ENCODE data around the gene KIF26B. TPM values are rescaled to one million over a fixed set of nuclear protein-coding genes. Genes with fewer than 3 reads are reported as not detected.

Gene KIF26B
- total and polyA plus RNA-seq, 10 of the 15 experiments (the other 5 are each of a cell fraction or from before 2014, with no cell fraction given) = 0.35 to 11.6 (median 2.2) TPM

DNA sequence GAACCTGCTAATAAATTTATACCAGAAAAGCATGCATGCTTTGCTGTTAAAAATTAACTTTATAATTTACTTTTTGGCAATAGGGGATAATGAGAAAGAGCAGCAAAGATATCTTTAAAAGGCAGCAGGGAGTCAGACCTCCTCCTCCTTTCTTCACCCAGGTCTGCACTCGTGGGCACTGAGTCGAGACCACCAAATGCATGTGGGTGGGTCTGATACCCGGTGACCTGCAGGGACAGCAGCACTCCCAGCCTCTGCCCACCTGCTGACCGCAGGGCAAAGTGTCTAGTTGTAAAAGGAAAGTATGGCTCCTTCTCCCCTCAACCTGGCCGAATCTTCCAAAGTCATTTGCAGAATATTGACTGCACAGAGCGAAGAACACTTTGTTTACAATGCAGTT, 43.7 kb upstream of the KIF26B start:
- Histone ChIP-seq H3K27ac (ENCODE audit: control insufficient read depth, insufficient read depth) (no peak overlapping the region), H3K4me3 (no peak overlapping the region), H3K36me3 (ENCODE audit: control insufficient read depth in 2 of 2, insufficient read depth in 2 of 2, low read length in 1 of 2) (no peaks in the 10 kb centered on the region), H3K4me2 (ENCODE audit: control insufficient read depth, insufficient read depth) (no peak overlapping the region), H3K79me2 (ENCODE audit: control insufficient read depth, insufficient read depth, low read length) (no peaks in the 10 kb centered on the region), H4K20me1 (ENCODE audit: control insufficient read depth, insufficient read depth) (no peaks in the 10 kb centered on the region), H3K4me1 (ENCODE audit: control insufficient read depth, insufficient read depth, low read length) (no peaks in the 10 kb centered on the region), H3K9me3 (replicated peaks; ENCODE audit: control insufficient read depth, insufficient read depth, low read length) (no peaks in the 10 kb centered on the region), H3K27me3 (replicated peaks in 1 of 2; ENCODE audit: control insufficient read depth in 2 of 2, insufficient read depth in 2 of 2, low read length in 1 of 2) (no peaks in the 10 kb centered on the region; a peak in 1 of 4 replicates), H2AFZ (ENCODE audit: control insufficient read depth, low read depth, low read length) (no peak overlapping the region), H3K9ac (ENCODE audit: control insufficient read depth, insufficient read depth, low read length) (no peak overlapping the region)
- intact Hi-C loops (cut with micrococcal nuclease; ENCODE audit: unreplicated experiment) (no loop called here), in situ Hi-C loops (cut with MboI) (no loop called here)
- ChIA-PET SMC1A (ENCODE audit: uncharacterized antibody, unreplicated experiment) (no interaction called here), RAD21 (ENCODE audit: unreplicated experiment) (no interaction called here), POLR2A (no interaction called here), CTCF (no interaction called here)
- 16% methylated on average over 6 of the region's 6 CpGs for WGBS (ENCODE audit: insufficient coverage, insufficient replicate concordance, low lambda C conversion rate, missing lambda C conversion rate)
- ATAC-seq (no peak), DNase-seq (ENCODE audit: low read depth, low spot score) (no peak), FAIRE-seq (no peak)
- TF ChIP-seq, protein P1, sequence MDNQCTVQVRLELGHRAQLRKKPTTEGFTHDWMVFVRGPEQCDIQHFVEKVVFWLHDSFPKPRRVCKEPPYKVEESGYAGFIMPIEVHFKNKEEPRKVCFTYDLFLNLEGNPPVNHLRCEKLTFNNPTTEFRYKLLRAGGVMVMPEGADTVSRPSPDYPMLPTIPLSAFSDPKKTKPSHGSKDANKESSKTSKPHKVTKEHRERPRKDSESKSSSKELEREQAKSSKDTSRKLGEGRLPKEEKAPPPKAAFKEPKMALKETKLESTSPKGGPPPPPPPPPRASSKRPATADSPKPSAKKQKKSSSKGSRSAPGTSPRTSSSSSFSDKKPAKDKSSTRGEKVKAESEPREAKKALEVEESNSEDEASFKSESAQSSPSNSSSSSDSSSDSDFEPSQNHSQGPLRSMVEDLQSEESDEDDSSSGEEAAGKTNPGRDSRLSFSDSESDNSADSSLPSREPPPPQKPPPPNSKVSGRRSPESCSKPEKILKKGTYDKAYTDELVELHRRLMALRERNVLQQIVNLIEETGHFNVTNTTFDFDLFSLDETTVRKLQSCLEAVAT (IDR thresholded peaks at IDR 0.05) = no peak
- no peak for TF ChIP-seq TCF12 (IDR thresholded peaks at IDR 0.05; ENCODE audit: low read depth, low read length)
- TF ChIP-seq ZSCAN29 (IDR thresholded peaks at IDR 0.05) = no peak
- TF ChIP-seq BCL11A (IDR thresholded peaks at IDR 0.05; ENCODE audit: low read depth, low read length) = no peak
- TF ChIP-seq, protein P2, sequence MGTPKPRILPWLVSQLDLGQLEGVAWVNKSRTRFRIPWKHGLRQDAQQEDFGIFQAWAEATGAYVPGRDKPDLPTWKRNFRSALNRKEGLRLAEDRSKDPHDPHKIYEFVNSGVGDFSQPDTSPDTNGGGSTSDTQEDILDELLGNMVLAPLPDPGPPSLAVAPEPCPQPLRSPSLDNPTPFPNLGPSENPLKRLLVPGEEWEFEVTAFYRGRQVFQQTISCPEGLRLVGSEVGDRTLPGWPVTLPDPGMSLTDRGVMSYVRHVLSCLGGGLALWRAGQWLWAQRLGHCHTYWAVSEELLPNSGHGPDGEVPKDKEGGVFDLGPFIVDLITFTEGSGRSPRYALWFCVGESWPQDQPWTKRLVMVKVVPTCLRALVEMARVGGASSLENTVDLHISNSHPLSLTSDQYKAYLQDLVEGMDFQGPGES (IDR thresholded peaks at IDR 0.05) = no peak
- no peak for TF ChIP-seq SMARCA5 (IDR thresholded peaks at IDR 0.05)
- no TSS peak for BruUV-seq (replicated peaks)

DNA sequence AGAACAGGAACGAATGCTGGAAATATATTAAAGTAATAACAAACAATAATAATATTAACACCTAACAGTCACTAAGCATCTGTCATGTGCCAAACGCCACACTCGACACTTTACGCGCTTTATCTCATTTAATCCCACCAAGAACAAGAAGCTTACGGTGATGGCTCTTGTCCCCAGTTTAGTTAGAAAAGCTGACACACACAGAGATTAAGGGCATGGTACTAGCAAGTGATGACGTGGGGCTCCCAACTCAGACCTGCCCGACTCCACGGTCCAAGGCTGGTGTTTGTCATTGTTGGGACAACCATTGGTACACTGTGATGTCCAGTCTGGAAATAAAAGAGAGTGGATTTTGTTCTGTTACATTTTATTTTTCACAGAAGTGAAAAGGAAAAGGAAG, 41.1 kb upstream of the KIF26B start:
- Histone ChIP-seq H3K4me3 (no peak overlapping the region), H3K79me2 (ENCODE audit: control insufficient read depth, insufficient read depth, low read length) (no peaks in the 10 kb centered on the region), H3K27me3 (replicated peaks in 1 of 2; ENCODE audit: control insufficient read depth in 2 of 2, insufficient read depth in 2 of 2, low read length in 1 of 2) (no peaks in the 10 kb centered on the region), H3K4me2 (ENCODE audit: control insufficient read depth, insufficient read depth) (no peak overlapping the region), H3K36me3 (ENCODE audit: control insufficient read depth in 2 of 2, insufficient read depth in 2 of 2, low read length in 1 of 2) (no peaks in the 10 kb centered on the region), H3K9me3 (replicated peaks; ENCODE audit: control insufficient read depth, insufficient read depth, low read length) (no peaks in the 10 kb centered on the region), H3K27ac (ENCODE audit: control insufficient read depth, insufficient read depth) (no peak overlapping the region), H3K4me1 (ENCODE audit: control insufficient read depth, insufficient read depth, low read length) (no peaks in the 10 kb centered on the region), H2AFZ (ENCODE audit: control insufficient read depth, low read depth, low read length) (no peak overlapping the region), H3K9ac (ENCODE audit: control insufficient read depth, insufficient read depth, low read length) (no peak overlapping the region), H4K20me1 (ENCODE audit: control insufficient read depth, insufficient read depth) (no peaks in the 10 kb centered on the region)
- ChIA-PET CTCF (no interaction called here), RAD21 (ENCODE audit: unreplicated experiment) (no interaction called here), SMC1A (ENCODE audit: uncharacterized antibody, unreplicated experiment) (no interaction called here), POLR2A (no interaction called here)
- 79% methylated on average over 9 of the region's 9 CpGs for WGBS (ENCODE audit: insufficient coverage, insufficient replicate concordance, low lambda C conversion rate, missing lambda C conversion rate)
- ATAC-seq = no peak
- intact Hi-C loops (cut with micrococcal nuclease; ENCODE audit: unreplicated experiment) (no loop called here), in situ Hi-C loops (cut with MboI) (no loop called here)
- no peak for DNase-seq (ENCODE audit: low read depth, low spot score)
- no peak for FAIRE-seq
- BruUV-seq (replicated peaks) = no TSS peak
- TF ChIP-seq, protein P3, sequence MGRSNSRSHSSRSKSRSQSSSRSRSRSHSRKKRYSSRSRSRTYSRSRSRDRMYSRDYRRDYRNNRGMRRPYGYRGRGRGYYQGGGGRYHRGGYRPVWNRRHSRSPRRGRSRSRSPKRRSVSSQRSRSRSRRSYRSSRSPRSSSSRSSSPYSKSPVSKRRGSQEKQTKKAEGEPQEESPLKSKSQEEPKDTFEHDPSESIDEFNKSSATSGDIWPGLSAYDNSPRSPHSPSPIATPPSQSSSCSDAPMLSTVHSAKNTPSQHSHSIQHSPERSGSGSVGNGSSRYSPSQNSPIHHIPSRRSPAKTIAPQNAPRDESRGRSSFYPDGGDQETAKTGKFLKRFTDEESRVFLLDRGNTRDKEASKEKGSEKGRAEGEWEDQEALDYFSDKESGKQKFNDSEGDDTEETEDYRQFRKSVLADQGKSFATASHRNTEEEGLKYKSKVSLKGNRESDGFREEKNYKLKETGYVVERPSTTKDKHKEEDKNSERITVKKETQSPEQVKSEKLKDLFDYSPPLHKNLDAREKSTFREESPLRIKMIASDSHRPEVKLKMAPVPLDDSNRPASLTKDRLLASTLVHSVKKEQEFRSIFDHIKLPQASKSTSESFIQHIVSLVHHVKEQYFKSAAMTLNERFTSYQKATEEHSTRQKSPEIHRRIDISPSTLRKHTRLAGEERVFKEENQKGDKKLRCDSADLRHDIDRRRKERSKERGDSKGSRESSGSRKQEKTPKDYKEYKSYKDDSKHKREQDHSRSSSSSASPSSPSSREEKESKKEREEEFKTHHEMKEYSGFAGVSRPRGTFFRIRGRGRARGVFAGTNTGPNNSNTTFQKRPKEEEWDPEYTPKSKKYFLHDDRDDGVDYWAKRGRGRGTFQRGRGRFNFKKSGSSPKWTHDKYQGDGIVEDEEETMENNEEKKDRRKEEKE (IDR thresholded peaks at IDR 0.05) = no peak
